H7 (cell line): ENCODE measurements around the gene ABCA13. TPM values are rescaled to one million over a fixed set of nuclear protein-coding genes. Genes with fewer than 3 reads are reported as not detected.

Source experiments
- DNase-seq: peaks from one replicate; pipeline ENCODE4 v3.0.0; 2012
- H3K27me3 ChIP-seq: 2 replicates; pipeline ENCODE4 v1.6.0; 2011; ENCODE audit warnings: mild to moderate bottlenecking, low read length; ENCODE audit not compliant: control insufficient read depth, insufficient read depth
- H3K36me3 ChIP-seq: replicated peaks from 2 replicates; pipeline ENCODE4 v1.5.1; 2011; ENCODE audit warnings: low read length; ENCODE audit not compliant: control insufficient read depth, insufficient read depth
- H3K4me3 ChIP-seq: 2 replicates; pipeline ENCODE4 v1.5.1; 2011; ENCODE audit warnings: low read depth, mild to moderate bottlenecking, control low read depth, low read length, moderate library complexity; ENCODE audit not compliant: insufficient read depth
- total RNA-seq: library from RNA; depleted of rRNA; stranded (reverse); fragments of >200 nt; shearing (Covaris generic); gene quantifications from 2 replicates; pipeline ENCODE4 v1.2.3, GENCODE V29; 2014

Gene ABCA13
- total RNA-seq, 1 experiment from 2014 or later: not detected

DNA sequence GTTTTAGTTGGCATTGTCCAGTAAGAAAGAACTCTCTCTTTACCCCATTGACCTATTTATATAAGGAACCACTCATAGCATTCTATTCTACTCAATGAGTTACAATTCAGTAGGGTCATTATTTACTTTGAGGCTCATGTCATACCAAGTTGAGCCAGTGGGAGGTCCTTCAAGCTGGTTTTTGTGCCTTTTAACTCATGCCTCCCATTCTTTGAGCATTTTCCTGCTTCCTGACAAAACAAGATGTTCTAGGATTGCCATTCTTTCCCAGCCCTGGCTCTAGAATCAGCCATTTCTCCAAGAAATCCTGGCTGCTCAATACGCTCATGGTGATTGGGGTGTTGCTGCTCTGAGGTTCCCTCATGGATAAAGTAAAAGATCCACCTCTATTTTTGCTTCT, 250.1 kb downstream of the ABCA13 start:
- Histone ChIP-seq H3K4me3 (no peak overlapping the region), H3K27me3 (no peaks in the 10 kb centered on the region), H3K36me3 (no peaks in the 10 kb centered on the region)
- no peak for DNase-seq

DNA sequence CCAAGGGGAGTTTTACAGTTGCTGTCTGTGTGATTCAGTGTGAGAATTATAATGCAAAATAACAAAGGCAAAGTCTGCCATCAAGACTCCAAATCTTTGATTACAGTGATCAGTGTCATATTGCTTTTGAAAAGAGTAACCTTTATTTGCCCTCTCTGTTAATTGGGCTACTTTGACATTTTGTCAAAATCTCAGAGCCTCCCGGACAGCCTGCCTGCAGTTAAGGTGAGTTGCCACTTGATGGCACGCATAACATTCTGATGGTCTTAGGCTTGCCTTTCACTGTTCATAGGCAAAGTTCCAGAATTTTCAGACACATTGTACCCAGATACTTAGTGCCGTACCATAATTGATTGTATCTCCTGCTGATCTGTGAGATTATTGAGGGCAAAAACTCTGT, 253.5 kb downstream of the ABCA13 start:
- DNase-seq: peak; percentile 48
- no peaks in the 10 kb centered on the region for H3K27me3 ChIP-seq
- H3K4me3 ChIP-seq: no peak overlapping the region
- no peaks in the 10 kb centered on the region for H3K36me3 ChIP-seq

DNA sequence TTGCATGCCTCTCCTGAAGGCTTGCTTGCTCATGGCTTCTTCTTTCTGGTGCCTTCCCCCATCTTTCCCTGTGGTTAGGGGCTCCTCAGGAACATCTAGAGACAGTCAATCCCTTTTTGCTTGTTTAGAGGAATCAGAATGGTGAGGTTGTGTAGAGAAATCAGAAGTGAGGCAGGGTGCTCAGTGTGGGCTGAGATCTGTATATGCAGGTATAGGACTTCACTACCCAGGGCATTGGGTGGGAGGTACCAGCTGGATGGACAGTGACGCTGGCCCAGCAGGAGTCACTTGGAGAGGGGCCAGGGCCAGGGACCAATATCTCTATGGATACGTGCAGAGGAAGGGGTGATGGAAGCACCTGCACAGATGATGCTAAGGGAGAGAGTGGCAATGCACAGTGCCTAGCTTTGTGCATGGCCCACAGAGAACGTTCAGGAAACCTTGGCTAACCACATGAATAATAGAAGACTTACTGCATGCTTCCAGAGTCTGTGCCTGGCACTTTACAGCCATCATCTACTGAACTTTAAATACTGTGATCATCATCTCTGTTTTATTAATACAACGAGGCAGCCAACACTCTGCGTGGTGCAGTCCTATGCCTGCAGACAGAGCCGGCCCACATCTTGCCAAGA, 255.2 kb downstream of the ABCA13 start:
- peak; percentile 10 for DNase-seq
- Histone ChIP-seq H3K4me3 (no peak overlapping the region), H3K27me3 (no peaks in the 10 kb centered on the region), H3K36me3 (no peaks in the 10 kb centered on the region)

DNA sequence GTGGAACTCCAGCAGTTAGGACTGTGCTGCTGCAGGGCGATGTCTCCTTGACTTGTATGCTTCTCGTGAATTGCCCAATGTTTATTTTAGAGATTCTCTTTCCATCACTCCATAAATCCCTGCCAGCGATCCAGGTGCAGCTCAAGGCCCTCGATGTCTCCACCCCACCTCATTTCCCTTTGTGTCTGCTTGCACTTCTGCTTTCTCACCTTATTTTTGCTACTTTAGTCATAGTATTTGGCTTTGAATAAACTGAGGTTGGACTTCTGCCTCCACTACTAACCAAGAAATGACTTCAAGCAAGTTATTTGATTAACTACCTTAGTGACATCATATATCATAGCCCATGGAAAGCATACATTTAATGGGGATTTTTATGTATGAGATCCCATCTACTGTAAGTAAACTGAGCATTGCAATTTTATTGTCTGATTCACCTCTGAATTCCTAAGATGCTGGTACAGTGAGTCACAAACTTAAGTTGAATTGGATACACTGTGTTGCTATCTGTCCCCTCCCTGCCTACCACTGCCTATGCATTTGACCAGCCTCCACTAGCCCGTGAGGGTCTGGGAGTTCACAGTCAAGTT, 255.8 kb downstream of the ABCA13 start:
- DNase-seq: no peak
- no peaks in the 10 kb centered on the region for H3K36me3 ChIP-seq
- H3K27me3 ChIP-seq: no peaks in the 10 kb centered on the region
- H3K4me3 ChIP-seq: no peak overlapping the region

DNA sequence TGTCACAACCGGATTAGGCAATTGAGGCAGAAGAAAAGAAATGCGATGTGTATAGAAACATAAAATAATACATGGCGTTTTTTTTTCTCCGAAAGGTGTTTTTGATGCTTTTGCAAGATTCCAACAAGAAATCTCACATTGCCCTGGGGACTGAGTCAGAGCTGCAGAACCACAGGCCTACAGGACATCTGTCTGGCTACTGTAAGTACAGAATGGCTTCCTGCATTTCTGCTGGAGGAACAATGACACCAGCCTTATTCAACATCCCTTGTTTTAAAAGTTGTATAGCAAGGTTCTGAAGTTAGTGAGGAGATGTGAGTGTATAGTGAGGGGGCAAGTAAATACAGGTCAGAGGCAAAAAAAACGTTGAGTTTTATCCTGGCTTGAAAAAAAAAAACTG, 256.4 kb downstream of the ABCA13 start:
- Histone ChIP-seq H3K27me3 (no peaks in the 10 kb centered on the region), H3K36me3 (no peaks in the 10 kb centered on the region), H3K4me3 (no peak overlapping the region)
- no peak for DNase-seq

DNA sequence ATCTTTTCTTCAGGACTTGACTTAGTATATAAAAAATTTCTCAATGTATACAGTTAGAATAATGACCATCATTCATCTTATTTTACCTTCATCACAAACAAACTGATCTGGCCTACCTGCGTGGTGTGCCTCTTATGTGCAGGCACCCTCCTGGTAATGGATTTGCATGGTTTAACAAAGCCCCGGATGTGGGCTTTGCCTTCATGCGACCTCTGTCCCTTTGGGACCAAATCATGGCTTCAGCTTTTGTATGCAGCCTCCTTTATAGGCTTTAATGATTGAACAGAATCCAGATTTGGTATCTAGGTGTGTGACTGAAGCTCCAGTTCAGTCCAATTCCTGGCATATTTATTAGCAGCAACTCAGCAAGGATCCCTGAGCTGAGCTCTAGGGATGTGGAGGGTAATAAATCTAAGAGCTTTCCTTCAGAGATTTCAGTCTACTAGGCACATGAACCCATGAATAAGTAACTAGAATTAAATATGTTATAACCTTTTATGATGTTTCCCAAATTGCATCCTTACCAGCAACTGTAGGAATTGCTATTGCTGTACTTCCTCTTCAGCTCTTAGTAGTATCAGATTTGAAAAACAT, 256.9 kb downstream of the ABCA13 start:
- Histone ChIP-seq H3K4me3 (no peak overlapping the region), H3K36me3 (no peaks in the 10 kb centered on the region), H3K27me3 (no peaks in the 10 kb centered on the region)
- DNase-seq: no peak

DNA sequence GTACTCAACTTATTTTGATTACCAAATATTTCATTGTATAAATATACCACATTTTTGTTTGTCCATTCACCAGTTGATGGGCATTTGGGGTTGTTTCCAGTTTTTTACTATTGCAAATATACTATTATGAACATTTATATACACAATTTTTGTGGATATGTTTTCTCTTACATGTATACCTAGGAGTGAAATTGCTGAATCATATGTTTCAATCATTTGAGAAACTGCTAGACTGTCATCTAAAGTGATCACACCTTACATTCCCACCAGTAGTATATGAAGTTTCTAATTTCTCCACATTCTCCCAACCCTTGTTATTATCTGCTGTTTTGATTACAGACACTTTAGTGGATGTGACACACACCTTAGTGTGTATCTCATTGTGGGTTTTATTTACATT, 257.9 kb downstream of the ABCA13 start:
- H3K27me3 ChIP-seq: no peaks in the 10 kb centered on the region
- no peak for DNase-seq
- H3K4me3 ChIP-seq: no peak overlapping the region
- no peaks in the 10 kb centered on the region for H3K36me3 ChIP-seq

DNA sequence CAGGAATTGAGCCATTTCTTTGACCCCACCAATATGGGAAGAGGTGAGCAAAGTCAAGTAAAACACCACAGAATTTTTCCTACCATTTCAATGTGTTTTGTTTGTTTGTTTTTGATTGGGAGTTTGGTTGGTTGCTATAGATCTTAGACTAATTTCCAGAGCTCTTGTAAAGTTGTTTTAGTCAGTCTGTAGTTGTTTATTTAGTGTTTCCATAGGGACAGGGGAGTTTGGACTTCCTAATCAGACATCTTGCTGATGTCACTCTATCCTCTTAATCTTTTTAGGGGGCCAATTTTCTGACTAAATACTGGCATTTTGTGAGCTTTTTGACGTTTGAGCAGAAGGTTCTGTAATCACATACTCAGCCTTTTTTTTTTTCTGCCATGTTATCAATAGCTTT, 266.9 kb downstream of the ABCA13 start:
- no peaks in the 10 kb centered on the region for H3K36me3 ChIP-seq
- H3K27me3 ChIP-seq: no peaks in the 10 kb centered on the region
- H3K4me3 ChIP-seq: no peak overlapping the region
- no peak for DNase-seq

DNA sequence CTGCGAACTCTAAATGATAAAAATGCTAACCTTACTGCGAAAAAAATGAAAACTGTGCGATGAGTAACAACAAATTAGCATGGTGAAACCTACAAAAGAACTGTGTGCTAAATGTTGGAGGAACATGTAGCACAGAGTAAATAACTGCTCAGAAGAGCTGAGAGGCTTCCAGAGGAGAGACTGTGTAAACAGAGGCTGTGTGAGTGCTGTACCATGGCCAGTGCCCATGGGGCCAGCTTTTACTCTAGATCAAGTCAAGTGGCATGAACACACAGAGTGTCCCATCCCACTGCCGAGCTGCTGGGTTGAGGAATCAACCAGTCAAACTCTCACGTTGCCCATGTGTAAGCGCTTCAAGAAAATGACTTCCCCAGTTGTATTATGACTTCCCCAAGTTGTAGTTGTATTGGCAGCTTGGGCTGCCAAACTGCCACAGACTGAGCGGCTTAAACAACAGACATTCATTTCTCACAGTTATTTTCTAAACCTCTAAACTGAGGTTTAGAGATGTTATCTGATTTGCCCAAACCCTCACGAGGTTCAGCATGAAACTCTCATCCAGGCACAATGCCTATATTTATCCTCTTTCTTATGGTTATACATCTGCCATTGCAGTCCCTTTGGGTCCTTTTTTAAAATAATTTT, 270.7 kb downstream of the ABCA13 start:
- no peak overlapping the region for H3K4me3 ChIP-seq
- DNase-seq: no peak
- no peaks in the 10 kb centered on the region for H3K27me3 ChIP-seq
- H3K36me3 ChIP-seq: no peaks in the 10 kb centered on the region

DNA sequence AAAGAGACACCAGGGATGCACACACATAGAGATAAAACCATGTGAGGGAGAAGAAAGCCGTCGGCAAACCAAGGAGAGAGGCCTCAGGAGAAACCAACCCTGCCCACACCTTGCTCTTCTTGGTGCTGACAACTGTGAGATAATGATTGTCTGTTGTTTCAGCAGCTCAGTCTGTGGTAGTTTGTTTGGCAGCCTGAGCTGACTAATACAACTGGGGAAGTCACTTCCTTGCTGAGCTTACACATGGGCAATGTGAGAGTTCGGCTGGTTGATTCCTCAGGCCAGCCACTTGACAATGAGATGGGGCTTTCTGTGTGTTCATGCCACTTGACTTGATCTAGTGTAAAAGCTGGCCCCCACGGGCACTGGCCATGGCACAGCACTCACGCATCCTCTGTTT, 271.8 kb downstream of the ABCA13 start:
- Histone ChIP-seq H3K4me3 (no peak overlapping the region), H3K36me3 (no peaks in the 10 kb centered on the region), H3K27me3 (no peaks in the 10 kb centered on the region)
- DNase-seq: no peak

DNA sequence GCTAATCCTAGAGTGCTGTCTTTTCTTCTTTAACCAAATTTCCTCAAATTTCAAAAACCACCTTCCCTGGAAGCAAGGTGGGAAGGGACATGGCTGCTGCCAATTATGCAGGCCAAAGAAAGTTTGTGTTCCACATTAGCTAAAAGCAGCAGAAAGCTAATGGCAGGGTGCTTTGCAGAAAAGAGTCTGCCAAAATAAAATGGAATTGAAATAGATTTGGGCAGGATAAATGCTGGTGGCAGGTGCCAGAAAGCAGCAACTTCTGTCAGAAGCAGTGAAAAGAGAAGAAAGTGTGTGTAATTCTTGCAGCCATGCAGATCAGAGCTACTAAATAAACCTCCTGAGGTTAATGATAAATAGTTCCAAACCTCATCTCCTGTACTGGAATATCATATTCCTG, 275.5 kb downstream of the ABCA13 start:
- Histone ChIP-seq H3K4me3 (no peak overlapping the region), H3K36me3 (no peaks in the 10 kb centered on the region), H3K27me3 (no peaks in the 10 kb centered on the region)
- DNase-seq: no peak

DNA sequence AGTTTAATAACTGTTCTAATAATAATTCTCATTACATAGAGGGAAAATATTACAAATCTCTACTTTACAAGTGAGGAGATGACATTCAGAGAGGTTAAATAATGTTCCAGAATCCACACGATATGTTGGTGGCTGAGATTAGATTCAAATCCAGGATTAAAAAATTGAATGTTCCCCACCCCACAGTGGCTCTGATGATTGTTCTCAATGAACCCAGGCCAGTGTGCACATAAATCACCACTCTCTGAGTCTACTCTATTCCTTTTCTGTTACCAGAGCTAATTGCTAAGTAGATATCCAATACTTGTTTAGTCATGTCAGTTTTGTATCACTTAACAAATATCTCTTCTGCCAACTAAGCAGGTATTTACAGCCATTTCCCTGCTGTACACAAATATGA, 281.0 kb downstream of the ABCA13 start:
- DNase-seq: no peak
- Histone ChIP-seq H3K4me3 (no peak overlapping the region), H3K27me3 (no peaks in the 10 kb centered on the region), H3K36me3 (no peaks in the 10 kb centered on the region)

DNA sequence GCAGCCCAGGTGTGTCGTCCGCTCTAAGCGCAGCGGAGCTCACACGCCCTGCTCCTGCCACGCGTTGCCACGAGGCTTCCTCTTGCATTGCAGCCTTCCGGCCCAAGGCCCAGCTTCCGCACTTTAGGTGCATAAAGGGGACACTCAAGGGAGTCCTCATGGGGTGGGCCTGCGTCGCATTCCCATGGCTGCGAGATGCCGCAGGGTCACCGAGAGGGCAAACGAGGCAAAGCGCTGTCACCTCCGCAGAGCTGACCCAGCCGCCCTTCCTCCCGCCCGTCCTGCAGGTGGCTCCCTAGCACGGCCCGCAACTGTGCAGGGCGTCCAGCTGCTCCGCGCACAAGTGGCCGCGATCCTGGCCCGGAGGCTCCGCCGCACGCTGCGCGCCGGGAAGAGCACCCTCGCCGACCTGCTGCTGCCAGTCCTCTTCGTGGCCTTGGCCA, 283.5 kb downstream of the ABCA13 start:
- Histone ChIP-seq H3K36me3 (no peaks in the 10 kb centered on the region), H3K27me3 (no peaks in the 10 kb centered on the region), H3K4me3 (no peak overlapping the region)
- DNase-seq: peak; percentile 49

DNA sequence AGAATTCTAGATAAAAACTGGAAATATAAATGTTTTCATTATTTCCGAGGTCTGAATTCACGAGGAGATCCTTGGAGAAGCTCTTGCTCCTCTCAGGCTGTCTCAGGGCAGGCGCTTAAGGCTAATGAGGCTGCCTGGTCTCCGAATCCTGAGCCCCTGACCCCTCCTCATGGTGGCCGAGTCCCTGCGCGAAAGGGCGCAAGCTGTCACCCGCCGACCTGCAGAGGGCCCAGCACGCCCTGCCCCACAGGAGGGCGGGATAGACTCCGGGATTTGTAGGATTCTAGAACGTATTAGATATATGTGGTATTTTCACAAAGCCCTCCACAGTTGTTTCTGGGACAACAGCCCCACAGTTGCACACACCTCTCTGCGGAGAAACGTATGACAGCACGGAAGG, 284.1 kb downstream of the ABCA13 start:
- no peak overlapping the region for H3K4me3 ChIP-seq
- peak; percentile 14 for DNase-seq

More for the DNA sequence above, 284.1 kb downstream of the ABCA13 start:
- H3K36me3 ChIP-seq: no peaks in the 10 kb centered on the region
- no peaks in the 10 kb centered on the region for H3K27me3 ChIP-seq
